Right forelimb (tissue), 1 donor: ENCODE measurements around the gene ETV6.

Experiments
- DNase-seq: peaks from one replicate; pipeline ENCODE4 v3.0.0-alpha.2; 2018

ETV6 gene

DNA sequence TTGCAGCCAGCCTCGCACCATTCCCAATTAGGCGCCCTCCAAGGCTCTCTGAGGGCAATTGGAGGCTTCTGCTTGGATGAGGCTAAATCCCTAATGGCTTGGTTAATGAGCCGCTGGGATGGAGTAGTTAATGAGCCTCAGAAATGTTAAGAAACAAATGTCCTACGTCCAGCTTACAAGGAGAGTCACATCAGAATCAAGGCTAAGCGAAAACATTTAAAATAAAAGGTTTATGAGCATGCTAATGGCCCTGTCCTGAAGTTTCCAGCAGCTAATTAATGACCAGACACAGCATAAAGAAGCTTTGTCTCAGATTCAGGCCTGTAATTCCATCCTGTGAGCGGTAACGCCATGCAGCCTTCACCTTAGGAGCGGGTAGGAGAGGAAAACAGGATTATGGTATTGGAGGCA lies 220.6 kb downstream of the ETV6 start:
- no peak for DNase-seq

DNA sequence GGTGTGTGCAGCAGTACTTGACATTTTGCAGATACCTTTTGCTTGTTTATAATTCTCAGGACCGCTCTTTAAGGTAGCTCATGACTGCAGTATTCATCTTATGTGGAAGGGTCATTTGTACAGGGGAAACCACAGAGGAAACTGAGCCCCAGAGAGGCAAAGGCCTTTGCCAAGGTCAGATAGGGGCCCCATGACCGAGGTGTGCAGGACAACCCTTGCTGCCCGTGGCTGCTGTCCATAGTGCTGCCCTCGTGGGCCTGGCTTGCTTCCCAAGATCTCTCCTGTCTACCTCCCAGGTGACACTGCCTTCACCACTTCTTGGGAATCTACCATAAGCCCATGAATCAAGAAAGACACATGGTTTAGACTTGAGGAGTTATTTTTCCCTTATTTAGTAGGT lies 222.6 kb downstream of the ETV6 start:
- no peak for DNase-seq

- no peak for DNase-seq
Observed at GRCh38 chr12:11875414-11875935, 226.0 kb downstream of the ETV6 start.

GRCh38 chr12:11876307-11876706 lies 226.8 kb downstream of the ETV6 start:
- DNase-seq = no peak

DNA sequence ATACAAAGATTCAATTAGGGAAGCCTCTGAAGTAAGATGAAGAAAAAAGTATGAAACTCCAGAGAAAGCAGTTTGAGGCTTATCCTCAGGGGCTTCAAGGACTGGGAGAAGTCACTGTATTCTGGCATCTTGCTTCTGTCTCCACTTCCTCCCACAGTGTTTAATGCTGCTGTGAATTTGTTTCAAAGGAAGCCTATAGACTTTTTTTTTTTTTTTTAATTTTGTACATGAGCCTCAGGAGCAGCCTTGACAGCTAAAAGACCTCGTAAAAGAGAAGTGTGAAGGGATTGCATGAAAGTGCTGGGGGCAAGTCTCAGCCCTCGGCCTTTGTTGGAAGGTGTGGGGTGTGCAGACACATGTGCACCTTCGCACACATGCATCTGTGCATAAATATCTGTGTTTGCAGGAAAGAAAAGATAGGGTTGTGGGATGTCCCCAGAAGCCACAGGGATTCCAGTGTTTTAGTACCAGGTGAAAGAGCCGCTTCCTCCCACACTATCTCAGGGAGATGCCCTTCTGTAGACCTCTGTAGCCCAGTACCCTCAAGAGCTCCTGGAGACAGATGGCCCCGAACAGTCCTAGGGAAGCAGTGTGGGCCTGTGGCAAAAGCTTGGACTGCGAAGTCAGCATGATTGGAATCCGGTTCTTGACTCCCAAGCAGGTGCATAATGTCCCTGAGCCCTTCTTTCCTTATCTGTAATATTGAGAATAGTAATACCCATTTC lies 227.8 kb downstream of the ETV6 start:
- DNase-seq = no peak

DNA sequence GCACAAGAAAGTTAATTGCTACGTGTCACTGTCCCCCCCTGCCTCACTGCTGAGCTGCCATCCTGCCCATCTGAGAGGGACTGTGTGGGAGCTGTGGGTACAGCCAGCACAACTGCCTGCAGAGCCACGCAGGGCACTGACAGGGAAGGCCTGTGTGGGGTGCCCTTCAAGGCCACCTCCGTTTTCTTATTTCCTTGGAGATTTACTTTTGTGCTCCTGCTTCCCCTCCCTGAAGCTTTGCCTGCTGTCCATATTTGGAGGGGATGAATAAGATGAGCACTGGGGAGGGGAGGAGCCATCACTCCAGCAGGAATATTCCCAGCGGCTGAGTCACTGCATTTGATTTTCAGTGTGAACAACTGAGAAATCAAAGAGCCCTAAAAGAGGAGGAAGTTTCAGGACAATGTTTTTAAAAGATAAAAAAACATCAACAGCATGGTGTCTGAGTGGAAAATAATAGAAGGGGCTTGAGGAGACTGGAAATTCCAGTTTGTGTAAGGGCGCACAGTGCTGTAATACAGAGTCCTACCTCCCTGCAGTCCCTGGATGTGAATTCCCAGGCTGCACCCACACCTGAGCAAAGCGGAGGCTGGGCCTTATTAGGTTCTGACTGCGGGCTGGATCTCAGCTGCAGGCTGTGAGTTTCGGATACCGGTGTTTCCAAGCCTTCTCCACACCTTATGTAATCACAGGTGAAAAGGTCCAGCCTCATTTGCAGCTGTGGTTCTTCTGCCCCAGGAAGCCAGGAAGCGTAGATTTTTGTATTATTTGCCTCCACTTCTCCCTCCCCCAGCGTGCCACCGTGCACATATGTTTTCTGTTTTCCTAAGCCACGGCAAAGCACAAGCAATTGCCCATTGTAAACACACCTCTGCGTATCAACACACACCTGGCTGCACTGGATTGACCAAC lies 228.7 kb downstream of the ETV6 start:
- no peak for DNase-seq

- DNase-seq = no peak
Observed at GRCh38 chr12:11879306-11879705, 229.8 kb downstream of the ETV6 start.

DNA sequence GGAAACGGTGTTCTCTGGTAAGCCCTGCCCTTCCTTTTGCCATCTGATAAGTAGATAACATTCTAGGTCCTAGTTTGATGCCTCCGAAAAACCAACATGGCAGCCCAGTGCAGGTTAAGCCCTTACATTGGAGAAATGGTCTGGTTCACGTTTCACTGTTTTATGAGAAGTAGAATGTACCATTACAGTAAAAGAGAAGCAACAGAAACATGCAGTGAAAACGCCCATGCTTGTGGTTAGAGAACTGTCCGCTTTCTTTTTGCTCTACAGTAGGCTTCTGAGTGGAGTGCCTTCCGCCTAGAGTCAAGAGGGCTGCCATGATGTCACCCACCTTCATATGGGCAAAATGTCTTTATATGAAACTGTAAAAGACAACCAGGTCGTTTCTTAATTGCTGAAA lies 230.9 kb downstream of the ETV6 start:
- no peak for DNase-seq

- DNase-seq = no peak
Observed at GRCh38 chr12:11881835-11882234, 232.4 kb downstream of the ETV6 start.

GRCh38 chr12:11882301-11883019 lies 233.0 kb downstream of the ETV6 start:
- DNase-seq = no peak

DNA sequence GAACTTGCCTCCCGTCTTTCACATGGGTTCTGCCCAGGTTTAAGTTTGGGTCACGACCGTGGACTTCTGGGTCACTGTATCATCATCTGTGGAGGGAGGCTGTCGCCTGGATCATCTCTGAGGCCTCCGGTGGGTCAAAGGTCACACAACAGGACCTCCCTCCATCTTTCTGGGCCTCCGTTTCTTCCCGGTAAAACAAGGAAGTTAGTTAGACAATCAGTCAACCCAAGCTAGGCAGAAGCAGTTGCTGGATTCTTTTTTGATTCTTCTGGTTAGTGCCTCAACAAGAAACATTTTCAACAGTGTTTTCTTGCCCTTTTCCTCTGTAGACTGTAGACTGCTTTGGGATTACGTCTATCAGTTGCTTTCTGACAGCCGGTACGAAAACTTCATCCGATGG lies 234.6 kb downstream of the ETV6 start:
- DNase-seq = no peak

DNA sequence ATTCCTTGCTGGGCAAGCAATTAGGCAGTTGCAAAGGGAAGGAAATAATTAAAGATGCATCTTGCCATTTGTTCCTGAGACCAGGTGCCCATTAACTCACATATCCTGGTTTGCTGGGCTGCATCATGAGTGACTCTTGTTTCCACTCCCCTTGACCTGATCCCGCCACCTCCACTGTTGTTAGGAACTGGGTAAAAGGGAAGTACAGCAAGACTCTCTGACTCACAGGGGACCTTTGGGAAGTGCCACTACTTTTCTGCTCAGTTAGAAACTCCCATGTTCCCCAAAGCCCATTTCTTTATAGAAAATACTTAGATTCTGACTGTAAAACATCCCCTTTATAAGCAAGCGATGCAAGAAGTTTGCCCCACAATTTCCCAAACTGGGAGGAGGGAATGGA lies 235.2 kb downstream of the ETV6 start:
- no peak for DNase-seq

DNA sequence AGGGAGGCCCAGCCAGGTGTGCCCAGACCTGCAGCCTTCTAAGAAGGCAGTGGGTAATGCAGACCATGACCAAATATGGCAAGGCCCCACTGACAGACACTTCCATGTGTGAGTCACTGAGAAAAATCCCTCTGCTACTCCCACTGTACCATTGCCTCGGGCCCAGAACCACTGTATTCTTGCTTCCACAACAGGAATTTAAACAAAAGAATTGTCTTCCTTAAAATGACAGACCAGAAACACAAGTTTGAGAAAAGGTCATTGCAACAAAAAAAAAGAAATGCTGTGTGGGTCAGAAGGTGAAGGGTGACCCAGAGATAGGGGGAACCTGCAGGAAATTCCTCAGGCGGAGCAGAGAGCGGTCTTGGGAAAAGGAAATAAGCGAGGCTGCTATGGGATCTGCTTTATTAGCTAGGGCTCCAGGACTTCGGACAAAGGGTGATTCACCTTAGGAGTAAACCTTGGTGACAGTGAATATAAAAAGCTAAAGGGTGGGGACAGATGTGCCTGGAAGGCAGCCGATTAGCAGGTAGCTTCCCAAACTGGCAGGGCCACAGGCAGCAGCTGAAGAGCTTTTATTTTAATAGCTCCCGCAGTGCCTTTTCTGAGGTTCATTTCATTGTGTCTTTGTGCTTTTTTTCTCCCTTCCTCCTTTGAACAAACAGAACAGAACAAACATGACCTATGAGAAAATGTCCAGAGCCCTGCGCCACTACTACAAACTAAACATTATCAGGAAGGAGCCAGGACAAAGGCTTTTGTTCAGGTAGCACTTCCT lies 236.0 kb downstream of the ETV6 start:
- DNase-seq = no peak

DNA sequence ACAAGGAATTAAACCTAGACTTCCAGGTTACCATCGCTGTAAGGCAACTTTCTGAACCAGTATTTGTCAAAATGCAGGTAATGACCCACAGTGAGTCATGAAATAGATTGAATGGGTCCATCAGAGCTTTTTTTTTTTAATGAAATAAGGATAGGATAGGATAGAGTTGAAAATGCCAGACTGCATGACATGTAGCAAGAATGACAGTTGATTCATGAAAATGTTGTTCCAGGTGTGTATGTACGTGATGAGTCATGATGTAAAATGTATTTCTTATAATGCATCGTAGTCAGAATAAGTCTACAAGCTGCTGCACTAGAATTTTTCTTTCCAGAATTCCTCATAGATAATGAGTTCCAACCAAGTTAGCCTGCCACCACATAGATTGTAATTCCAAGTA lies 236.9 kb downstream of the ETV6 start:
- no peak for DNase-seq

GRCh38 chr12:11888029-11888428 lies 238.6 kb downstream of the ETV6 start:
- no peak for DNase-seq

DNA sequence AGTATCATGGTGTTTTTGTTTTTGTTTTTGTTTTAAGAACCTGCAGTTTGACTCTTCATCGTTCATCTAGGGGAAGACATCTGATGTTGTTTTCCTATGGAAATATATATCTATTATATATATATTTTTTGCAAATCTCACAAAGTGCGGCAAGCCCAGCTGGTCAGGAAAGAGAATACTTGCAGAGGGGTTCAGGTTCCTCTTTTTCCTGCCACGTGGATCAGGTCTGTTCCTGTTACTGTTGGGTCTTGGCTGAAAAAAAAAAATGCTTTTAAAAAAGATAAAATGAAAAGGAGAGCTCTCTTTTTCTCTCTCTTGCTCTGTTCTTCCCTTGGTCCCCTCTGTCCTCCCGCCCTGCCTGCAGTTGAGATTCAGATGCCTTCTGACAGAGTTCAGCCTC lies 241.9 kb downstream of the ETV6 start:
- no peak for DNase-seq

DNA sequence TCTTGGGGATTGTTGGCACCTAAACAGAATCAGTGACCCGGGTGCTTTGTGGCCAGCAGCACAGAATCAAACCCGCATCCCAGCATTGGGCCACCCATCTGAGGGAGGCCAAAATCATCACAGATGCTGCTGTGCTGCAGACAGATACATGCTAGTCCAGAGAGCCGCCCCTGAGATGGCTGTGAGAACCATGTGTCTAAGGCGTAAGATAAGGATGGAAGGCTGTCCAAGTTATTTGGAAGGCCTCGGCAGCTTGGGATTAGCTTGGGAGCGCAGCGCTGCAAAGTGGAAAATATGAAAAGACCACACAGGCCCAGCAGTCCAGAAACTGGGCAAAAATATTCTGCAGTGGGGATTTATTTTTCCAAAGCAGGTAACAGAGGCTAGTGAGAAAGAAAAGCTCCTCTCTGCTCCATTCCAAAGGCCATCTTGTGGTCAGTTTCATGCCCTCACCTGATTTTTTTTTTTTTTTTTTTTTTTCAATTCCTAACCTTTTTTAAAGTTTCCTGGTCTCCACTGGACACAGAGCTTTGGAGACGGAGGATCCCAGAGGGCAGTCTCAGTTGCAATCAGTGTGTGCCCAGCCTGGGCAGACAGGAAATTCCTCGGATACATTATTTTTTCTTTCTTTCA lies 242.4 kb downstream of the ETV6 start:
- no peak for DNase-seq

- DNase-seq = no peak
Observed at GRCh38 chr12:11893998-11894397, 244.5 kb downstream of the ETV6 start.

GRCh38 chr12:11894890-11895289 lies 245.4 kb downstream of the ETV6 start:
- DNase-seq = no peak

GRCh38 chr12:11895421-11896078 lies 246.1 kb downstream of the ETV6 start:
- no peak for DNase-seq

GRCh38 chr12:11896417-11896929 lies 247.0 kb downstream of the ETV6 start:
- no peak for DNase-seq
